SKM-1 treated with dmso at 0.1 percent for 144 hours (cell line): Measurements from ENCODE around the gene PUM1.
"Not testable (repeated sequence)": the region's sequence is repeated elsewhere in the genome, so short reads cannot be mapped to it uniquely, and the experiment has no call there.

Source experiments
- DNase-seq: peaks from one replicate; lab custom pipeline; 2025; ENCODE audit not compliant: unreplicated experiment; lab: John Stamatoyannopoulos, UW

PUM1 gene

GRCh38 chr1:31064718-31065309 is 703 bp downstream of the PUM1 start:
- peak; percentile 44 for DNase-seq

- DNase-seq = no peak
Measured at GRCh38 chr1:31064111-31064717, 1.3 kb downstream of the PUM1 start.

GRCh38 chr1:31063631-31064030 is 1.9 kb downstream of the PUM1 start:
- DNase-seq = peak; percentile 10

GRCh38 chr1:31062867-31063380 is 2.6 kb downstream of the PUM1 start:
- DNase-seq = no peak

- not testable (repeated sequence) for DNase-seq
Measured at GRCh38 chr1:31062162-31062866, 3.2 kb downstream of the PUM1 start.

GRCh38 chr1:31058012-31058411 is 7.5 kb downstream of the PUM1 start:
- no peak for DNase-seq

GRCh38 chr1:31055953-31056352 is 9.6 kb downstream of the PUM1 start:
- DNase-seq = no peak

GRCh38 chr1:31055501-31055900 is 10.0 kb downstream of the PUM1 start:
- no peak for DNase-seq

- DNase-seq = no peak
Measured at GRCh38 chr1:31054958-31055481, 10.5 kb downstream of the PUM1 start.

GRCh38 chr1:31054349-31054748 is 11.2 kb downstream of the PUM1 start:
- DNase-seq = no peak

GRCh38 chr1:31052613-31053012 is 12.9 kb downstream of the PUM1 start:
- DNase-seq = not testable (repeated sequence)

GRCh38 chr1:31051611-31052010 is 13.9 kb downstream of the PUM1 start:
- no peak for DNase-seq

- not testable (repeated sequence) for DNase-seq
Measured at GRCh38 chr1:31047507-31047906, 18.0 kb downstream of the PUM1 start.

GRCh38 chr1:31043631-31044030 is 21.9 kb downstream of the PUM1 start:
- DNase-seq = no peak

GRCh38 chr1:31042656-31043055 is 22.9 kb downstream of the PUM1 start:
- no peak for DNase-seq

- no peak for DNase-seq
Measured at GRCh38 chr1:31041529-31041928, 24.0 kb downstream of the PUM1 start.

- DNase-seq = no peak
Measured at GRCh38 chr1:31040038-31040437, 25.5 kb downstream of the PUM1 start.

- DNase-seq = not testable (repeated sequence)
Measured at GRCh38 chr1:31038935-31039334, 26.6 kb downstream of the PUM1 start.

GRCh38 chr1:31038360-31038759 is 27.2 kb downstream of the PUM1 start:
- DNase-seq = no peak

GRCh38 chr1:31036749-31037500 is 28.6 kb downstream of the PUM1 start:
- no peak for DNase-seq

GRCh38 chr1:31033598-31033997 is 31.9 kb downstream of the PUM1 start:
- DNase-seq = no peak
